ENCODE results near the gene EGFL7. TPM values are rescaled to one million over a fixed set of nuclear protein-coding genes. Genes with fewer than 3 reads are reported as not detected.

EGFL7 gene
- total RNA-seq, 1 donor from 2014 or later, result 2.8 TPM

DNA sequence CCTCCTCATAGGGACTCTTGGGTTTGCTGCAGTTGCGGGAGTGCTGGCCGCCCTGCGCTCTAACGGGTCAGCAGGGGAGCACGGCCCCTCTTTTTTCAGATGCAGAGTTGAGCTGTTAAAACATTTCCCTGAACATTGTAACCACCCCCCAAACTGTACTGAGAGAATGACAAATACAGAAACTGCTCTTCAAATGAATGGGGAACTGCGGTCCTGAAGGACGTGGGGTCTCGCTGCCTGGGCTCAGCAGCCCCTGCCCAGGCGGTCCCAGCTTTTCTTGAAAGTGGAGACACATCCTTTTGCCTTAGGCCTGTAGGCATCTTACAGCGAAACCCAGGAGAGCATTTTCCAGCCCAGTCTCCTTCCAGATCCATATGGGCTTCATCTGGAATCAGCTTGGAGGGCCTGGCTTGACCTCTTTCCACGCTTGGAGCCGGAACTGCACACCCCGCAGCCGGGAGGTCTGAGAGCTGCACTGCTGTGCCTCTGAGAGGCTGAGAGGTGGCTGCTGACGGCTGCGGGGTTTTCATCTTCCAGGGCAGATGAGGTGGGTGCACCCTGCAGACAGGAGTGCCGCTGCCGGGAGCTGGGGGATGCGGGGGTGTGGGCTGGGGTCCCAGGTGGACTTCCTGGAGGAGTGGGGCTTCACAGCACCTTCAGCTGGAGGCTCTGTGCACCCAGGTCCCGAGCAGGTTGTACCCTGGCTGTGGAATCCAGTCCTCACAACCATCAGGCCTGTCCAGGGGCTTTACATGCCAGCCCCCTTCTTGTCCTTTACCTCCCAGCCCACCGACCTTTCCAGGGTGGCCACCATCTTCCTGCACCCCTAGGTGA lies 25.8 kb downstream of the EGFL7 start:
- no peak for DNase-seq (ENCODE audit: low spot score)
- Mint-ChIP-seq H3K4me1 (ENCODE audit: low read depth) (peaks cover 2% of the 10 kb centered on the region), H3K27me3 (ENCODE audit: low read depth) (no peaks in the 10 kb centered on the region), H3K27ac (no peak overlapping the region), H3K36me3 (ENCODE audit: low read depth) (no peaks in the 10 kb centered on the region), H3K4me3 (ENCODE audit: low read depth) (peak overlapping the region; percentile 39), H3K9me3 (no peaks in the 10 kb centered on the region)
- intact Hi-C loops (cut with micrococcal nuclease), result no loop called here

DNA sequence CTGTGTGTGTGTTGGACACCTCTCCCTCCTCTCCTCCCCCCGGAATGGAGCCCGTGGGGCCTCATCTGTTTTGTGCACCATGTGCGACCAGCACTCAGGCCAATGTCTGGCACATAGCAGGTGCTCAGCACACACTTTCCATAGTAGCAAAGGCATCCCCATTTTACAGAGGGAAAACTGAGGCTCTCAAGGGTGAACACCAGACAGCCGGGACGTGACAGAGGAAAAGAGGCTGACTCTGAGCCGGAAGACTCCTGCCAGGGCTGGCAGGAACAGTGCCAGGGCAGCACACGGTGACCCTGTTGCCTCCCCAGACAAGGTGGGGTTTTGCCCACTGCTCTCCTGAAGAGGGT lies 26.4 kb downstream of the EGFL7 start:
- H3K9me3 Mint-ChIP-seq, result no peaks in the 10 kb centered on the region

DNA sequence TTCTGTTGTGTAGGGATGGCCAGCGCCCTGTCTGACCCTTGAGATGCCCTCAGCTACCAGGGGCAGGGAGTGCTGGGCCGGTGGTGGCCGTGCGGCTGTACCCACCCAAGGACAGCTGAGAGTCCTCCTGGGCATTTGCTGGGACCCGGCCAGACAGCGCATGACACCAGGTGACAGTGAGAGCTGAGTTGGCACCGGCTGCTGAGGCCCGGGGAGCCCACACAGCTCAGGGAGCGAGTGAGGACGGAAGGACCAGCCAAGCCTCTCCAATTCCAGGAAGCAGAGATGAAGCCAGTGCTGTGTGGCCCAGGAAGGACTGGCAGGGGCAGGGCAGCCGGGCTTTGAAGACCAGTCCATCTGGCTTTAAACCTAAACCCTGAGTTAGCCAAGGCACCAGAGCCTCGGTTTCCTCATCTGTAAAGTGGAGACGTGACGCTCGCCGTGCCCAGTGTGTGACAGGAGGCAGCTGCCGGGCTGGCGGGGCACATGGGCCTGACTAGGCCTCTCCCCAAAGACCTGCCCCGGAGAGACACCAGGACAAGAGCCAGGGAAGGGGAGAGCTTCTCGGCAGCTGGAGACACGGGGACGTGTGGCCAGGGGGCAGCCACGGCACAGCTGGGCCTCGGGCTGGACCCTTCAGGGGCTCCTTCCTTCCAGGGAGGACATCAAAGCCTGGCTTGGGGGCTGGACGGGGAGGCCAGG lies 27.5 kb downstream of the EGFL7 start:
- H3K27me3 Mint-ChIP-seq (ENCODE audit: low read depth), result no peaks in the 10 kb centered on the region
- peaks cover 2% of the 10 kb centered on the region for H3K4me1 Mint-ChIP-seq (ENCODE audit: low read depth)
- H3K9me3 Mint-ChIP-seq, result no peaks in the 10 kb centered on the region
- H3K4me3 Mint-ChIP-seq (ENCODE audit: low read depth), result no peak overlapping the region
- intact Hi-C loops (cut with micrococcal nuclease), result no loop called here
- DNase-seq (ENCODE audit: low spot score), result no peak
- no peaks in the 10 kb centered on the region for H3K36me3 Mint-ChIP-seq (ENCODE audit: low read depth)
- no peak overlapping the region for H3K27ac Mint-ChIP-seq

More for the DNA sequence above, 26.4 kb downstream of the EGFL7 start:
- Mint-ChIP-seq H3K4me1 (ENCODE audit: low read depth) (peaks cover 2% of the 10 kb centered on the region), H3K36me3 (ENCODE audit: low read depth) (no peaks in the 10 kb centered on the region), H3K27ac (no peak overlapping the region), H3K4me3 (ENCODE audit: low read depth) (peak overlapping the region; percentile 35), H3K27me3 (ENCODE audit: low read depth) (no peaks in the 10 kb centered on the region)
- intact Hi-C loops (cut with micrococcal nuclease), result no loop called here
- DNase-seq (ENCODE audit: low spot score), result no peak

DNA sequence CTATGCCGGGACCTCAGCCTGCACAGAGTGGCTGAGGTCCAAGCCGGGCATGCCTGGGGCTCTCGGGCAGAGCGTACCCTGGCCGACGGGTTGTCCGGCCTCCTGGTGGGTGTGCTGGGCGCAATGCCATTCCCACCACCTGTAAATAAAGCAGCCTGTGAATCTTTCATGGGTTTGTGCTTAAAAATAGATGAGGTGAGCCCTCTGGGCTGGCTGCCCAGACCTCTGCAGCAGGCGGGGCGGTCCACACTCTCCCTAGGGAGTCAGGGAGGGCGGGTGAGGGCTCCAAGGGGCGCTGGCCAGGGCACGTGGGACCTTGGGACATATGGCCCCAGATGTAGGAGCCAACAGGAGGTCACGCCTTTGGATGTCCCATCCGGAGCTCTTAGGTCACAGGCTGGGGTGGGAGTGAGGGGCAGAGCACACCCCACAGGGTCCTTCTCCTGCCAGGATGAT lies 28.1 kb downstream of the EGFL7 start:
- no peak overlapping the region for H3K4me3 Mint-ChIP-seq (ENCODE audit: low read depth)
- H3K27ac Mint-ChIP-seq, result no peak overlapping the region
- no peaks in the 10 kb centered on the region for H3K9me3 Mint-ChIP-seq
- H3K27me3 Mint-ChIP-seq (ENCODE audit: low read depth), result no peaks in the 10 kb centered on the region
- no peak for DNase-seq (ENCODE audit: low spot score)
- no peaks in the 10 kb centered on the region for H3K36me3 Mint-ChIP-seq (ENCODE audit: low read depth)
- intact Hi-C loops (cut with micrococcal nuclease), result no loop called here
- peaks cover 2% of the 10 kb centered on the region for H3K4me1 Mint-ChIP-seq (ENCODE audit: low read depth)

DNA sequence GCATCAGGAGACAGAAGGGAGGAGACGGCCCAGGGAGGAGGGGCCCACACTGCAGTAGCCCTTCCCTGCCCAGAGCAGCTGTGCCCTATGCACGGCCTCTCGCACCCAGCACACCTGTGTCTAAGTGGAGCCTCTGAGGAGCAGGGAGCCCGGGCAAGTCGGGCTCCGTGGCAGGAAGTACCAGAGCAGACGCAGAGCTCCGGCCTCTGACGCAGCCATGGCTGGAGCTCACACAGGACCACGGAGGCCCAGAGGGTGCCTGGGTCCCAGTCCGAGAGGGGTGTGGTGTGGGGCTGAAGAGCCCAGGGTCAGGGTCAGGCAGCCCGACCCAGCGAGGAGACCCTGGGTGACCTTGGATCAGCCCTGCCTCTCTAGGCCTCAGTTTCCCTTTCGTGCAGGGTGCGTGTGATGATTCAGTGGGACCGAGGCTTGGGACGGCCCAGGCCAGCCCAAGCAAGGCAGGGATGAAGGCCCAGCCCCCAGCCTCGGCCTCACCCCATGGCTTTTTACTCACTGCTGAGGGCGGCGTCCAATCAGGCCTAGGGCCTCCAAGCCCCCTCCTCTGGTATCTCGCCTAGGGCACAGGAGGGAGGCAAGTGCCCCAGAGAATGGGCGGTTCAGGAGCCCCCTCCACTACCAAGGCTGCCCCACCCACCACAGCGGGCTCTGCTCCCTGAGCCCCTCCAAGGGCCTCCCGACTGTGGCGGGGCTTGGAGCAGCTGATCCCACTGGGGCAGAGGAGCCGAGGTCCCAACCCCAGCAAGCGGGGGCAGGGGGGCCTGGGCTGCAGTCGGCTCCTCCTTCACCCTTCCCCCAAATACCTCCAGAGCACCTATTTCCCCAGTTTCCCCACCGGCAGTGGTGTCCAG lies 28.8 kb downstream of the EGFL7 start:
- DNase-seq (ENCODE audit: low spot score), result no peak
- Mint-ChIP-seq H3K4me1 (ENCODE audit: low read depth) (no peaks in the 10 kb centered on the region), H3K9me3 (no peaks in the 10 kb centered on the region), H3K27ac (no peak overlapping the region), H3K27me3 (ENCODE audit: low read depth) (no peaks in the 10 kb centered on the region), H3K36me3 (ENCODE audit: low read depth) (no peaks in the 10 kb centered on the region), H3K4me3 (ENCODE audit: low read depth) (no peak overlapping the region)
- intact Hi-C loops (cut with micrococcal nuclease), result no loop called here

DNA sequence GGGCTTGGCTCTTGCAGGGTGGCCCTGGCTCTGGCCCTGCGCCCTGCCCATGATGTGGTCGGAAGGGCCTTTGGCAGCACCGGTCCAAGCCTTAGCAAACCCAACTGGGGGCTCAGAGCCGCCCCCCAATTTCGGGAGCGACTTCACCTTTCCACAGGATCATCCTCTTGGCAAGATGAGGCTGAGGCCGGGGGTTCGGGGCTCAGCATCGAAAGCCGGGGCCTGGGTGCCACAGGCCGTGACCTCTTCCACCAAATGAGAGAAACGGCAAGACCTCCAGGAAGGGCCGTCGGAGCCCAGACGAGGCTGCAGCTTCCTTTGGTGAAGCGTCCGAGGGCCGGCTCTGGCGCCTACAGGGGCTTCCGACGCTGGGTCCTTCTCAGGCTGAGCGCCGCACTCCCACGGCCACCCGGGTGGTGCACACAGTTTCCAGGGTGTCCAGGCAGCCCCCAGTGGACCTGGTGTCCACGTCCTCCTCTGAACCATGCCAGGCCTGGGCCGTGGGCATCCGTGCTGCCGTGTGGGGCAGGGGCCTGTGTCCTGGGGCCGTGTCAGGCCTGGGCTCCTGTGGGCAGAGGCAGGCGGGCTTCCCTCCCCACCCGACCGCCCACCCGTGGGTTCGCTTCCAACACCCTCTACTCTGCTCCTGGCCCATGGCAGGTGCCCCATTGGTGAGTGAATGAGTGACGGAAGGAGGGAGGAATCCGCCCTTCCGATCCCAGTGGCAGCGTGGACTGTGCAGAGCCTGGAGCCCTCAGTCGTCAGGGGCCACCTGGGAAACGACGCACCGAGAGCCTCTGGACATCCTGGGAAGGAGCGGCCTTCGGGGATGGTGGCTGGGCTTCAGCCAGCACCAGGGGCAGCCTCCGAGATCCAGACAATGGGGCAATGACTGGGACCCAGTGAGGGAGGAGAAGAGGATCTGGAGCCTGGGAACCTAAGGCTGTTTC lies 29.7 kb downstream of the EGFL7 start:
- Mint-ChIP-seq H3K4me1 (ENCODE audit: low read depth) (no peaks in the 10 kb centered on the region), H3K9me3 (no peaks in the 10 kb centered on the region), H3K4me3 (ENCODE audit: low read depth) (no peak overlapping the region), H3K27me3 (ENCODE audit: low read depth) (no peaks in the 10 kb centered on the region), H3K27ac (no peak overlapping the region), H3K36me3 (ENCODE audit: low read depth) (no peaks in the 10 kb centered on the region)
- intact Hi-C loops (cut with micrococcal nuclease), result no loop called here
- no peak for DNase-seq (ENCODE audit: low spot score)

DNA sequence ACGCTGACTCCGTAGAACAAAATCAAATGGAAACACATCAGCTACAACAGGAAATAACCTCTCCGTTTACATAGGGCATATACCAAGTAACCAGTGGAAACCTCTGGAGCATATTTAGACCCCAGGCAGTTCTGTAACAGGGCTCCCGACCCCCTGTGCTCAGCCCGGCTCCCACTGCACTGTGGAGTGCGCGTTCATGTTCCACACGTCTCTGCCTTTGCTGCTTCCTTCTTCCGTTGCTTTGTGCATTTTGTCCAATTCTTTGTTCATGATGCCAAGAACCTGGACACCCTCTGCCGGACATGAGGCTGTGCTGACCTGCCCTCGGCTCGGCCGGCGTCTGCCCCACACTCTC lies 30.4 kb downstream of the EGFL7 start:
- Mint-ChIP-seq H3K27ac (no peak overlapping the region), H3K27me3 (ENCODE audit: low read depth) (no peaks in the 10 kb centered on the region), H3K36me3 (ENCODE audit: low read depth) (no peaks in the 10 kb centered on the region), H3K4me3 (ENCODE audit: low read depth) (no peak overlapping the region), H3K4me1 (ENCODE audit: low read depth) (no peaks in the 10 kb centered on the region), H3K9me3 (no peaks in the 10 kb centered on the region)
- intact Hi-C loops (cut with micrococcal nuclease), result no loop called here
- DNase-seq (ENCODE audit: low spot score), result no peak

DNA sequence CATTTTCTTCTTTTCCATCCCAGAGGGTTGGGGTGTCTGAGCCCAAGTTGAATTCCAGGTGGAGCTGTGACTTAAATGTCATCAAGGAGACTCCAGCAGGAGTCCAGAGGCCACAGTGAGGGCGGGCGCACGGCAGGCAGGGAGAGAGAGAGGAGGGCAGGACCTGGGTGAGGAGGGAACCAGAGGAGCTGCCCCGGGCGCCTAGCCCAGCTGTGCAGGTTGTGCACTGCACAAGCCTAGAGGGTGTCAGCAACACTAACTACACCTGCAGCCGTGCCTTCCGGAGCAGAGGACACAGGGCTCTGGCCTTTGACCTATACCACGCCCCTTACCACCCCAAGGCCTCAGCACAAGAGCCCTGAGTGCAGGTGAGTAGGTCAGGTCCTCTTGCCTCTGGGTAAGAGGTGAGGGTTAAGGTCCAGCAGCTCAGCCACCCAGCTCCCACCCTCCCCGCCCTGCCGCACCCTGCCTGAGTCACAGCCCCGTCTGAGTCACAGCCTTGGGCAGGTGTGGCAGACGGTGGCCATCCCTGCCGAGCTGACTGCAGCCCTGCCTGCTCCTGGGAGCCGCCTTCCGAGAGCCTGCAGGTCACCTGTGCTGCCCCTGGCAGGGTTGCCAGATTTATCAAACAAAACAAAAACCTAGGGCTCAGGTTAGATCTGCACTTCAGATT lies 30.9 kb downstream of the EGFL7 start:
- Mint-ChIP-seq H3K36me3 (ENCODE audit: low read depth) (no peaks in the 10 kb centered on the region), H3K9me3 (no peaks in the 10 kb centered on the region), H3K4me3 (ENCODE audit: low read depth) (no peak overlapping the region), H3K4me1 (ENCODE audit: low read depth) (no peaks in the 10 kb centered on the region), H3K27me3 (ENCODE audit: low read depth) (peaks cover 2% of the 10 kb centered on the region), H3K27ac (no peak overlapping the region)
- DNase-seq (ENCODE audit: low spot score), result no peak
- intact Hi-C loops (cut with micrococcal nuclease), result no loop called here

DNA sequence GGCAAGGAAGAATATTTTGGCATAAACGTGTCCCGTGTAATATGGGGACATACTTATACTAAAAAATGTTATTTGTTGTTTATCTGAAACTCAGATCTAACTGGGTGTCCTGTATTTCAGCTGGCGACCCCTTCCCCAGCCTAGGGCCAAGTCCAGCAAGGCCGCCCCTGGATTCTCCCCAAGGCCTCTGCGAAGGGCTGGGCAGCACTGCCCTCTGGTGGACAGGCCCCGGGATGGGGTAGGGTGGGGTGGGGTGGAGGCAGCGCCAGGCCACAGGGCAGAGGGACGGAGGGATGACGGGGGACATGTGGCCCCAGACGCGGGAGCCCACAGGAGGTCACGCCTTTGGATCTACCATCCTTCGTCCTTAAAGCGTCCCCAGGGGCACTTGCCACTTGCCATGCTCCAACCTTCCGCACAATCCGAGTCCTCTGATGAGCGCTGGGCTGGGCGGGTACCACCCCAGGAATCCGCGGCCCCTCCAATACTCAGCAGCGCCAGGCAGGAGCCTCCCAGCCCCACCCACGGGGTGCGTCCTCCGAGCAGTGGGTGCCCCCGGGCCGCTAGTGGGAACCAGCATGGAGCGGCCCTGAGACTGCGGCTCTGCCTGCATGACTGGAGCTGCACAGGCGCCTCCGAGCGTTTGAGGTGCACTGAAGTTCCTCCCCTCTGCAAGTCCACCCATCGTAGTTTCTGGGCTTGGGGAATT lies 31.6 kb downstream of the EGFL7 start:
- Mint-ChIP-seq H3K4me1 (ENCODE audit: low read depth) (no peaks in the 10 kb centered on the region), H3K36me3 (ENCODE audit: low read depth) (no peaks in the 10 kb centered on the region), H3K27ac (no peak overlapping the region), H3K9me3 (no peaks in the 10 kb centered on the region), H3K27me3 (ENCODE audit: low read depth) (peaks cover 4% of the 10 kb centered on the region), H3K4me3 (ENCODE audit: low read depth) (no peak overlapping the region)
- intact Hi-C loops (cut with micrococcal nuclease), result no loop called here
- DNase-seq (ENCODE audit: low spot score), result no peak

DNA sequence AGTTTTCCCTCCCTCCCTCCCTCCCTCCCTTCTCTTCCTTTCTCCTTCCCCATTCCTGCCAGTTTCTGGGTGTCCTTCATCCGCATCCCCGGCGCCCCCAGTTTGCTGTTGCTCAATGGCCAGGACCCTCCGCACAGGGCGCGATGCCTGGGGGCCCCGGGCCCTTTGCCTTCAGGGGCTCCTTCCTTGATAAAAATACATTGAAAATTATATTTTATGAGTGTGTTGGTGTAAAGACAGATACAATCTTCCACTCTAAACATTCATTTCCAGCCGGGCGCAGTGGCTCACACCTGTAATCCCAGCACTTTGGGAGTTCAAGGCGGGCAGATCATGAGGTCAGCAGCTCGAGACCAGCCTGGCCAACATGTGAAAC lies 32.1 kb downstream of the EGFL7 start:
- Mint-ChIP-seq H3K27me3 (ENCODE audit: low read depth) (peaks cover 4% of the 10 kb centered on the region), H3K9me3 (no peaks in the 10 kb centered on the region), H3K36me3 (ENCODE audit: low read depth) (no peaks in the 10 kb centered on the region), H3K4me3 (ENCODE audit: low read depth) (no peak overlapping the region), H3K27ac (no peak overlapping the region), H3K4me1 (ENCODE audit: low read depth) (no peaks in the 10 kb centered on the region)
- intact Hi-C loops (cut with micrococcal nuclease), result no loop called here
- DNase-seq (ENCODE audit: low spot score), result no peak

DNA sequence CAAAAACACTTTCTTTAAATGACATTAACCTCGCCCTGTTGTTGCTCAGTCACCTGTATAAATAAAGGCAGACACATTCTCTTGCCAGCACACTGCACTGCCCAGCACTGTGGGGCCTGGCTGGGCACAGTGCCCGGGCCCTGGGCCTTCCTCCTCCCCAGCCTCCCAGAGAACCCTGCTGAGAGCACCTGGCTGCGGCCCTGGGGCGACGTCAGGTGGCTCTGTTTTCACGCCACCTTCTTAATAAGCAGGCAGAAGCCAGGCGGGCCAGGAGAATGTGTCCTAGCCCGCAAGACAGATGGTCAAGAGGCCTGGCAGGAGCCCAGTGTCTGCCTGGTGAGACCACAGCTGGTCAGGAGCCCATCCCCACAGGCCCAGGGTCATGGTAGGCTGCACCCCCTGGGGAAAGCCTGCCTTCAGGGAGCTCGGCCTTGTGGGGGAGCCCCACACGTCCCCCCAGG lies 32.7 kb downstream of the EGFL7 start:
- H3K27ac Mint-ChIP-seq, result no peak overlapping the region
- peaks cover 4% of the 10 kb centered on the region for H3K4me1 Mint-ChIP-seq (ENCODE audit: low read depth)
- H3K9me3 Mint-ChIP-seq, result no peaks in the 10 kb centered on the region
- H3K4me3 Mint-ChIP-seq (ENCODE audit: low read depth), result no peak overlapping the region
- no peaks in the 10 kb centered on the region for H3K36me3 Mint-ChIP-seq (ENCODE audit: low read depth)
- DNase-seq (ENCODE audit: low spot score), result no peak
- peaks cover 4% of the 10 kb centered on the region for H3K27me3 Mint-ChIP-seq (ENCODE audit: low read depth)
- intact Hi-C loops (cut with micrococcal nuclease), result no loop called here

Measured in activated T-helper 2 cell treated with anti-CD3 and anti-CD28 coated beads, Interferon-gamma antibody, Interleukin-2, Interleukin-4, amounts not matched to agents 10 μg/mL and 5 μg/mL and 100 μg/mL, durations not matched to agents 14 hours and 24 hours and 36 hours (primary cell).